ENCODE results near the gene ARL16.

- TF ChIP-seq TAF1 (IDR thresholded peaks at IDR 0.05; ENCODE audit: low read depth), result no peak
- no peak for TF ChIP-seq CTCF (IDR thresholded peaks at IDR 0.05; ENCODE audit: poor library complexity, severe bottlenecking)
- TF ChIP-seq EZH2 (IDR thresholded peaks at IDR 0.05; ENCODE audit: borderline replicate concordance, insufficient read depth, low read length, poor library complexity, severe bottlenecking), result no peak
- TF ChIP-seq POLR2AphosphoS5 (IDR thresholded peaks at IDR 0.05), result no peak
- no peak for TF ChIP-seq REST (IDR thresholded peaks at IDR 0.05; ENCODE audit: borderline replicate concordance)
Observed at GRCh38 chr17:81684442-81684911, 880 bp upstream of the ARL16 start.

All from neural cell (in vitro differentiated cells).